CD14-positive monocyte (primary cell): ENCODE results near the gene UGT1A8. TPM values are rescaled to one million over a fixed set of nuclear protein-coding genes. Genes with fewer than 3 reads are reported as not detected.
A peak's percentile ranks its signal among the peaks of the same experiment; 100 is the strongest.

ENCODE experiments used
- DNase-seq, 3 donors: peaks; one replicate each; pipeline ENCODE4 v3.0.0-alpha.2; 2011 to 2022
- H2AFZ ChIP-seq: 2 replicates; pipeline ENCODE4 v1.6.0; 2012; ENCODE audit warnings: mild to moderate bottlenecking, low read depth, low read length, inconsistent platforms; ENCODE audit not compliant: insufficient read depth, poor library complexity, severe bottlenecking
- H3K27ac ChIP-seq, 2 donors: 1 replicate in 1 of 2; 2 replicates in 1 of 2; pipeline ENCODE4 v1.5.1; 2012 to 2013; ENCODE audit warnings: low read length in 2 of 2, control low read depth in 1 of 2, inconsistent platforms in 1 of 2, low read depth in 1 of 2, mild to moderate bottlenecking in 1 of 2
- H3K27me3 ChIP-seq, 2 donors: one replicate each; pipeline versions ENCODE4 v1.6.0 to v1.6.1; 2011 to 2013; ENCODE audit warnings: low read length in 2 of 2; ENCODE audit not compliant: control insufficient read depth in 2 of 2, insufficient read depth in 2 of 2
- H3K36me3 ChIP-seq, 2 donors: replicated peaks in 1 of 2; 1 replicate in 1 of 2; 2 replicates in 1 of 2; pipeline versions ENCODE4 v1.5.1 to v1.6.1; 2012 to 2013; ENCODE audit warnings: low read length in 2 of 2, control low read depth in 1 of 2, inconsistent platforms in 1 of 2, mild to moderate bottlenecking in 1 of 2; ENCODE audit not compliant: insufficient read depth in 2 of 2, control insufficient read depth in 1 of 2
- H3K4me1 ChIP-seq, 2 donors: 1 replicate in 1 of 2; 2 replicates in 1 of 2; pipeline versions ENCODE4 v1.5.1 to v1.6.1; 2012 to 2013; ENCODE audit warnings: low read length in 2 of 2, control low read depth in 1 of 2, inconsistent platforms in 1 of 2, mild to moderate bottlenecking in 1 of 2, moderate library complexity in 1 of 2; ENCODE audit not compliant: insufficient read depth in 2 of 2, control insufficient read depth in 1 of 2
- H3K4me2 ChIP-seq: replicated peaks from 2 replicates; pipeline ENCODE3; 2012; ENCODE audit warnings: low read length, moderate library complexity, mild to moderate bottlenecking; ENCODE audit not compliant: poor library complexity, severe bottlenecking; ENCODE audit errors: extremely low read depth
- H3K4me3 ChIP-seq, 3 experiments: fragments of 200-600 bp in 1 of 3; sonication (generic) in 1 of 3; replicated peaks in 1 of 3; 1 replicate in 2 of 3; 2 replicates in 1 of 3; pipeline ENCODE4 v1.5.1; 2011 to 2013; ENCODE audit warnings: low read length in 3 of 3, mild to moderate bottlenecking in 3 of 3, control low read depth in 2 of 3, low read depth in 2 of 3, inconsistent platforms in 1 of 3, moderate library complexity in 1 of 3
- H3K79me2 ChIP-seq: 2 replicates; pipeline ENCODE4 v1.6.0; 2012; ENCODE audit warnings: mild to moderate bottlenecking, control low read depth, inconsistent platforms, low read length, moderate library complexity; ENCODE audit not compliant: insufficient read depth
- H3K9ac ChIP-seq: 2 replicates; pipeline ENCODE4 v1.6.0; 2017; ENCODE audit warnings: low read length, mild to moderate bottlenecking; ENCODE audit not compliant: insufficient read depth, poor library complexity, severe bottlenecking
- H3K9me3 ChIP-seq, 2 donors: replicated peaks in 1 of 2; 1 replicate in 1 of 2; 2 replicates in 1 of 2; pipeline versions ENCODE4 v1.5.1 to v1.6.1; 2012 to 2013; ENCODE audit warnings: low read length in 2 of 2, control low read depth in 1 of 2; ENCODE audit not compliant: control insufficient read depth in 1 of 2, insufficient read depth in 1 of 2
- H4K20me1 ChIP-seq: 2 replicates; pipeline ENCODE4 v1.6.0; 2012; ENCODE audit warnings: mild to moderate bottlenecking, low read length, control low read depth, moderate library complexity; ENCODE audit not compliant: insufficient read depth
- H3K27ac Mint-ChIP-seq, 7 donors: one replicate each; pipeline ENCODE4 v1.8.0; 2020; ENCODE audit warnings: mild to moderate bottlenecking in 7 of 7, mixed read lengths in 7 of 7, moderate library complexity in 6 of 7, inconsistent platforms in 2 of 7
- H3K27me3 Mint-ChIP-seq, 3 donors: one replicate each; pipeline ENCODE4 v1.8.0; 2021 to 2022; ENCODE audit warnings: low read depth in 3 of 3, mild to moderate bottlenecking in 3 of 3, mixed read lengths in 3 of 3, moderate library complexity in 3 of 3, inconsistent platforms in 1 of 3
- H3K36me3 Mint-ChIP-seq, 2 donors: one replicate each; pipeline ENCODE4 v1.8.0; 2020; ENCODE audit warnings: mixed read lengths in 2 of 2, inconsistent platforms in 1 of 2, mild to moderate bottlenecking in 1 of 2
- H3K4me1 Mint-ChIP-seq: one replicate; pipeline ENCODE4 v1.8.0; 2020; ENCODE audit warnings: mild to moderate bottlenecking, mixed read lengths
- H3K4me3 Mint-ChIP-seq, 2 donors: one replicate each; pipeline ENCODE4 v1.8.0; 2020; ENCODE audit warnings: mild to moderate bottlenecking in 2 of 2, mixed read lengths in 2 of 2, moderate library complexity in 1 of 2
- H3K9me3 Mint-ChIP-seq, 7 donors: one replicate each; pipeline ENCODE4 v1.8.0; 2020 to 2022; ENCODE audit warnings: mixed read lengths in 7 of 7, mild to moderate bottlenecking in 6 of 7, moderate library complexity in 6 of 7, inconsistent platforms in 2 of 7
- CTCF ChIP-seq: fragments of 200-600 bp; IDR thresholded peaks from one replicate; pipeline ENCODE4 v1.8.0; 2022; ENCODE audit warnings: antibody characterized with exemption, mild to moderate bottlenecking
- WGBS: methylation state at CpG from one replicate; pipeline ENCODE4 v1.1.5; 2013; ENCODE audit warnings: missing lambda C conversion rate; ENCODE audit not compliant: insufficient coverage; 5-methylcytosine and 5-hydroxymethylcytosine counted together
- intact Hi-C, 2 donors: fragments of 100-400 bp; cut with micrococcal nuclease; formaldehyde crosslinking; loops; one replicate each; pipeline versions ENCODE4 v1.15.0 to v1.15.1; 2023
- polyA plus RNA-seq, 3 donors: library from polyadenylated mRNA; depleted of rRNA in 1 of 3; unstranded in 2 of 3; stranded (reverse) in 1 of 3; fragments of 300-500 nt in 2 of 3; fragments of >200 nt in 1 of 3; fragmentation: Illumina TruSeq in 2 of 3; gene quantifications; 1 replicate in 2 of 3; 2 replicates in 1 of 3; pipeline ENCODE4 v1.2.3, GENCODE V29; 2012 to 2021

Gene UGT1A8
- polyA plus RNA-seq, 3 donors: not detected

- H3K36me3 Mint-ChIP-seq: no peaks in the 10 kb centered on the region
- 87% methylated on average over 5 of the region's 10 CpGs for WGBS
- Histone ChIP-seq H3K4me1 (no peaks in the 10 kb centered on the region), H3K9ac (no peak overlapping the region), H3K9me3 (no peaks in the 10 kb centered on the region), H3K4me3 (no peak overlapping the region), H2AFZ (no peak overlapping the region), H3K4me2 (no peak overlapping the region), H3K27ac (no peak overlapping the region), H3K27me3 (no peaks in the 10 kb centered on the region), H4K20me1 (no peaks in the 10 kb centered on the region), H3K36me3 (no peaks in the 10 kb centered on the region), H3K79me2 (no peaks in the 10 kb centered on the region)
- no peaks in the 10 kb centered on the region for H3K4me1 Mint-ChIP-seq
- no peak overlapping the region for H3K27ac Mint-ChIP-seq
- intact Hi-C loops: no loop called here
- H3K4me3 Mint-ChIP-seq: peak overlapping the region in 1 of 2 donors; percentile 14
- peaks cover 2 to 5% (median 3%) of the 10 kb centered on the region in 3 donors for H3K27me3 Mint-ChIP-seq
- TF ChIP-seq CTCF: no peak
- DNase-seq: no peak
- peaks cover 0 to 5% (median 2%) of the 10 kb centered on the region in 7 donors for H3K9me3 Mint-ChIP-seq
These were observed 190.8 kb downstream of the UGT1A8 start for GRCh38 chr2:233807966-233808935.

GRCh38 chr2:233810385-233810784, 193.0 kb downstream of the UGT1A8 start:
- 87% methylated on average over 5 of the region's 6 CpGs for WGBS
- peaks cover 0 to 6% (median 2%) of the 10 kb centered on the region in 7 donors for H3K9me3 Mint-ChIP-seq
- H3K4me1 ChIP-seq: no peaks in the 10 kb centered on the region
- H3K36me3 Mint-ChIP-seq: no peaks in the 10 kb centered on the region
- H3K79me2 ChIP-seq: no peaks in the 10 kb centered on the region
- H2AFZ ChIP-seq: no peak overlapping the region
- no peak overlapping the region for H3K4me3 Mint-ChIP-seq
- H3K36me3 ChIP-seq: no peaks in the 10 kb centered on the region
- no peaks in the 10 kb centered on the region for H3K27me3 ChIP-seq
- intact Hi-C loops: no loop called here
- TF ChIP-seq CTCF: no peak
- no peaks in the 10 kb centered on the region for H3K9me3 ChIP-seq
- no peak overlapping the region for H3K27ac Mint-ChIP-seq
- no peaks in the 10 kb centered on the region for H3K4me1 Mint-ChIP-seq
- no peak for DNase-seq
- no peak overlapping the region for H3K4me3 ChIP-seq
- H3K27me3 Mint-ChIP-seq: peaks cover 2 to 5% (median 5%) of the 10 kb centered on the region in 3 donors
- no peak overlapping the region for H3K4me2 ChIP-seq
- no peak overlapping the region for H3K27ac ChIP-seq
- no peak overlapping the region for H3K9ac ChIP-seq
- H4K20me1 ChIP-seq: no peaks in the 10 kb centered on the region
